ENCODE data around the gene RGS9. TPM values are rescaled to one million over a fixed set of nuclear protein-coding genes. Genes with fewer than 3 reads are reported as not detected.
"Not testable (repeated sequence)": the region's sequence is repeated elsewhere in the genome, so short reads cannot be mapped to it uniquely, and the experiment has no call there.

RGS9 gene
- polyA plus RNA-seq, 2 of the 4 experiments (the other 2 are of a cell fraction): 6.9 to 14.3 TPM

DNA sequence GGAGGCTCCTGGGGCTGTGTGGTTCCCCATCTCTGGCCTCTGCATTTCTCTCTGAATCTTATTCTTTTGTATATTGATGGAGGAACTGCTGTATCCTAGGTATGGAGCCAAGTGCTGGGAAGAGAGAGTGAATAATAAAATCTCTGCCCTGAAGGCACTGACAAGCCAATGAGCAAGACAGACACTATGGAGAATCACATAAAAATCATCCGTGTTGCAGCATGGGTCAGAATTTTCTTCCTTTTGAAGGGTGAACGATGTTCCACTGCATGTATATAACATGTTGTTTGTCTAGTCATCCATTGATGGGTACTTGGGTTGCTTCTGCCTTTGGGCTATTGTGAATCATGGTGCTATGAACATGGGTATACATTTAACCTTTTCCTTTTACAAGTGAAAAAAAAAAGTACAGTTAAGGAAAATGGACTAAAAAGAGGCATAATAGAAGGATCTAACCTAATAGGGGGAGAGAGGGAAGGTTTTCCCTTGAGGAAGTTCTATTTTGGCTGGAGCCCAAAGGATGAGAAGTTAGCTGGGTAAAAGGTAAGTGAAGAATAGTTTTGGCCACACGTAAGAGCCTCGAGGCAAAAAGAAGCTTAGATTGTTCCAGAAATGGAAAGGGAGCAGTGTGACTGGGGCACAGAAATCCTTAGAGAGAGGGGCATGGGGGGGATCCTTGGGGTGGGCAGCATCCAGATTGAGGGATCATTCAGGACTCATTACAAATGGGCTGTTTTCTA, 48.4 kb upstream of the RGS9 start:
- no peak for DNase-seq (ENCODE audit: low read depth in 1 of 2, low spot score in 1 of 2)
- no peak for ATAC-seq
- TF ChIP-seq TP53 (CRISPR knock-in tag; IDR thresholded peaks at IDR 0.05): no peak
- TF ChIP-seq RAD21 (conservative IDR thresholded peaks at IDR 0.05 in 1 of 2, IDR thresholded peaks at IDR 0.05 in 1 of 2): no peak
- no peak for TF ChIP-seq KDM5A (IDR thresholded peaks at IDR 0.05)
- TF ChIP-seq EP300 (IDR thresholded peaks at IDR 0.05): no peak
- FAIRE-seq: no peak
- Histone ChIP-seq H3K4me1 (peaks cover 33% of the 10 kb centered on the region), H3K27ac (no peak overlapping the region), H3K4me2 (no peak overlapping the region), H3K9me3 (no peaks in the 10 kb centered on the region), H3K4me3 (no peak overlapping the region)
- ChIA-PET POLR2A (interaction anchor here (0.7 kb wide), 1 partner anchor 15 kb away, joined by 4 read pairs; no protein-coding TSS in a partner anchor), CTCF (interaction anchor here (0.7 to 4.1 kb wide), 4 partner anchors 12 to 1596 kb away, joined by 3 to 34 read pairs (median 18); no protein-coding TSS in a partner anchor)
- WGBS (ENCODE audit: missing lambda C conversion rate): 57% methylated on average over 4 of the region's 4 CpGs

DNA sequence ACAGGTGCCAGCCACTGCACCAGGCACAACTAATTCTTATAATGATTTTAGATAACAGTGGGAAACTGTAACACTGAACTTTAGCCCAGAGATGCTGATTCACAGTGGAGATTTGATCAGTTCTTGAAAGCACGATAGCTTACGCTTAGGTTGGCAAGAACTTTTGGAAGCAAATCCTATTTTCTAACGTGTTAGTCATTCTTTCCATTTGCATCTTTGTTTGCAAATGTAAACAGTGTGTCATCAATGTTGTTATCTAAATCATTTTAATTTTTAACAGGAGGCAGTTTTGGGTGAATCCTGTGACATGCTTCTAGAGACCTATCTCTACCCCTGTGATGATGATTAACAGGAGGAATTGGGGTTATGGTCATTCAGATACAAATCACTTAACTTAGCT, 44.9 kb upstream of the RGS9 start:
- no peak overlapping the region for H3K4me3 ChIP-seq
- H3K4me2 ChIP-seq: peak overlapping the region; percentile 45
- peaks cover 33% of the 10 kb centered on the region for H3K4me1 ChIP-seq
- peak; percentile 30; the same call in 1 of the 2 replicates for TF ChIP-seq FOSL2 (IDR thresholded peaks at IDR 0.05)
- peak; percentile 86 for TF ChIP-seq FOSL2 (CRISPR knock-in tag; IDR thresholded peaks at IDR 0.05)
- no peak for TF ChIP-seq JUN (IDR thresholded peaks at IDR 0.05)
- TF ChIP-seq, protein P1, sequence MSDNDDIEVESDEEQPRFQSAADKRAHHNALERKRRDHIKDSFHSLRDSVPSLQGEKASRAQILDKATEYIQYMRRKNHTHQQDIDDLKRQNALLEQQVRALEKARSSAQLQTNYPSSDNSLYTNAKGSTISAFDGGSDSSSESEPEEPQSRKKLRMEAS (IDR thresholded peaks at IDR 0.05): 0 out of 2 replicates have a peak, but pooled peaks have one; percentile 30
- TF ChIP-seq JUNB (IDR thresholded peaks at IDR 0.05): peak; percentile 38; the same call in 1 of the 2 replicates
- TF ChIP-seq MAFK (IDR thresholded peaks at IDR 0.05; ENCODE audit: partially characterized antibody): peak; percentile 38
- TF ChIP-seq, protein P2, sequence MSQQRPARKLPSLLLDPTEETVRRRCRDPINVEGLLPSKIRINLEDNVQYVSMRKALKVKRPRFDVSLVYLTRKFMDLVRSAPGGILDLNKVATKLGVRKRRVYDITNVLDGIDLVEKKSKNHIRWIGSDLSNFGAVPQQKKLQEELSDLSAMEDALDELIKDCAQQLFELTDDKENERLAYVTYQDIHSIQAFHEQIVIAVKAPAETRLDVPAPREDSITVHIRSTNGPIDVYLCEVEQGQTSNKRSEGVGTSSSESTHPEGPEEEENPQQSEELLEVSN (IDR thresholded peaks at IDR 0.05; ENCODE audit: borderline replicate concordance, low read depth): no peak
- TF ChIP-seq GATA3 (IDR thresholded peaks at IDR 0.05; ENCODE audit: borderline replicate concordance): peak; percentile 76; the same call in 1 of the 2 replicates
- DNase-seq (ENCODE audit: low read depth in 1 of 2, low spot score in 1 of 2) (peak; percentile 55 to 64), ATAC-seq (peak; percentile 39 to 63; a peak in 5 of 6 replicates), FAIRE-seq (no peak)
- no peaks in the 10 kb centered on the region for H3K9me3 ChIP-seq
- ChIA-PET POLR2A (no interaction called here), CTCF (interaction anchor here (0.7 to 4.1 kb wide), 7 partner anchors 8 to 165 kb away, joined by 3 to 34 read pairs (median 4); partner anchors contain the start of gene RGS9)
- under 1% methylated on average over 3 of the region's 3 CpGs for WGBS (ENCODE audit: missing lambda C conversion rate)
- H3K27ac ChIP-seq: peak overlapping the region; percentile 9 to 60; a peak in 4 of 6 replicates

DNA sequence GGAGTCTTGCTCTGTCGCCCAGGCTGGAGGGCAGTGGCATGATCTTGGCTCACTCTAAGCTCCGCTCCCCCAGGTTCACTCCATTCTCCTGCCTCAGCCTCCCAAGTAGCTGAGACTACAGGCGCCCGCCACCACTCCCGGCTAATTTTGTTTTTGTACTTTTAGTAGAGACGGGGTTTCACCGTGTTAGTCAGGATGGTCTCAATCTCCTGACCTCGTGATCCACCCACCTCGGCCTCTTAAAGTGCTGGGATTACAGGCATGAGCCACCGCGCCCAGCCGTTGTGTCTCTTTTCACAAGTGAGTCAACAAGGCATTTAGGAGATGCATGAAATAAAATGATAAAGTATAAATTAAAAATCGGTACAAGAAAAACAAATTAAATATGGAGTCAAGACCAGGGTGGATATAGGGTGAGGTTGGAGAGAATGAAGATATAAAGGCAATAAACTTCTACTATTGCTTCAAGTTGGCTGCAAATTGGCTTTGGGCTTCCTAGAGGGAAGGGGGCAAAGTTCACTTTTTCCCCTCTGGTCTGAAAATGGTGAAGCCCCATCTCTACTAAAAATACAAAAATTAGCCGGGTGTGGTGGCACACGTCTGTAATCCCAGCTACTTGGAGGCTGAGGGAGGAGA, 44.3 kb upstream of the RGS9 start:
- ATAC-seq; H3K9me3 ChIP-seq; FAIRE-seq; POLR2A ChIA-PET; DNase-seq (ENCODE audit: low read depth in 1 of 2, low spot score in 1 of 2); H3K4me3 ChIP-seq: not testable (repeated sequence)
- H3K4me2 ChIP-seq: peak overlapping the region; percentile 45
- CTCF ChIA-PET: interaction anchor here (0.7 to 4.1 kb wide), 7 partner anchors 8 to 166 kb away, joined by 3 to 34 read pairs (median 5); partner anchors contain the start of gene RGS9
- H3K4me1 ChIP-seq: peaks cover 35% of the 10 kb centered on the region
- 0 out of 2 replicates have a peak, but pooled peaks have one; percentile 0 for TF ChIP-seq JUNB (IDR thresholded peaks at IDR 0.05)
- WGBS (ENCODE audit: missing lambda C conversion rate): 90% methylated on average over 15 of the region's 15 CpGs
- peak overlapping the region in 1 of 2 experiments; percentile 36; a peak in 2 of 6 replicates for H3K27ac ChIP-seq

DNA sequence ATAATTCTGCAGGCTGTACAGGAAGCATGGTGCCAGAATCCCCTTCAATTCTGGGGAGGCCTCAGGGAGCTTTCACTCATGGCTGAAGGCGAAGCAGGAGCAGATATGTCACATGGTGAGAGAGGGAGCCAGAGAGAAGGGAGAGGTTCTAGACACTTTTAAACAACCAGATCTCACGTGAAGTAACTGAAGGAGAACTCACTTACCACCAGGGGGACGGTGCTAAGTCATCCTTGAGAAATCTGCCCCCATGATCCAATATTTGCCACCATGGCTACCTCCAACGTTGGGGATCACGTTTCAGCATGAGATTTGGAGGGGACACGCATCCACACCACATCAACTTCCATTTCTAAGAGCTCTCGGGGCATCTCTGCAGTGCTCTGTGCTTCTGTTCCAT, 43.2 kb upstream of the RGS9 start:
- H3K9me3 ChIP-seq: no peaks in the 10 kb centered on the region
- no peak overlapping the region for H3K4me3 ChIP-seq
- DNase-seq (ENCODE audit: low read depth in 1 of 2, low spot score in 1 of 2) (peak in 1 of 2 experiments; percentile 45), FAIRE-seq (no peak), ATAC-seq (peak; percentile 48 to 55; a peak in 3 of 6 replicates)
- CTCF ChIA-PET: interaction anchor here (1.0 to 2.2 kb wide), 6 partner anchors 8 to 132 kb away, joined by 4 to 9 read pairs (median 6); partner anchors contain the start of gene RGS9
- POLR2A ChIA-PET: no interaction called here
- H3K27ac ChIP-seq: no peak overlapping the region
- no peak overlapping the region for H3K4me2 ChIP-seq
- 86% methylated on average over 7 of the region's 7 CpGs for WGBS (ENCODE audit: missing lambda C conversion rate)
- peaks cover 31% of the 10 kb centered on the region for H3K4me1 ChIP-seq
- TF ChIP-seq, protein P3, sequence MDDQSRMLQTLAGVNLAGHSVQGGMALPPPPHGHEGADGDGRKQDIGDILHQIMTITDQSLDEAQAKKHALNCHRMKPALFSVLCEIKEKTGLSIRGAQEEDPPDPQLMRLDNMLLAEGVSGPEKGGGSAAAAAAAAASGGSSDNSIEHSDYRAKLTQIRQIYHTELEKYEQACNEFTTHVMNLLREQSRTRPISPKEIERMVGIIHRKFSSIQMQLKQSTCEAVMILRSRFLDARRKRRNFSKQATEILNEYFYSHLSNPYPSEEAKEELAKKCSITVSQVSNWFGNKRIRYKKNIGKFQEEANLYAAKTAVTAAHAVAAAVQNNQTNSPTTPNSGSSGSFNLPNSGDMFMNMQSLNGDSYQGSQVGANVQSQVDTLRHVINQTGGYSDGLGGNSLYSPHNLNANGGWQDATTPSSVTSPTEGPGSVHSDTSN (IDR thresholded peaks at IDR 0.05): no peak
- TF ChIP-seq, protein P4, sequence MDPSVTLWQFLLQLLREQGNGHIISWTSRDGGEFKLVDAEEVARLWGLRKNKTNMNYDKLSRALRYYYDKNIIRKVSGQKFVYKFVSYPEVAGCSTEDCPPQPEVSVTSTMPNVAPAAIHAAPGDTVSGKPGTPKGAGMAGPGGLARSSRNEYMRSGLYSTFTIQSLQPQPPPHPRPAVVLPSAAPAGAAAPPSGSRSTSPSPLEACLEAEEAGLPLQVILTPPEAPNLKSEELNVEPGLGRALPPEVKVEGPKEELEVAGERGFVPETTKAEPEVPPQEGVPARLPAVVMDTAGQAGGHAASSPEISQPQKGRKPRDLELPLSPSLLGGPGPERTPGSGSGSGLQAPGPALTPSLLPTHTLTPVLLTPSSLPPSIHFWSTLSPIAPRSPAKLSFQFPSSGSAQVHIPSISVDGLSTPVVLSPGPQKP (IDR thresholded peaks at IDR 0.05; ENCODE audit: low read depth, low read length): no peak
- TF ChIP-seq TP53 (CRISPR knock-in tag; IDR thresholded peaks at IDR 0.05) (no peak), CBX8 (IDR thresholded peaks at IDR 0.05) (no peak), JUN (IDR thresholded peaks at IDR 0.05) (no peak), RFX5 (IDR thresholded peaks at IDR 0.05) (no peak)
- TF ChIP-seq, protein P5, sequence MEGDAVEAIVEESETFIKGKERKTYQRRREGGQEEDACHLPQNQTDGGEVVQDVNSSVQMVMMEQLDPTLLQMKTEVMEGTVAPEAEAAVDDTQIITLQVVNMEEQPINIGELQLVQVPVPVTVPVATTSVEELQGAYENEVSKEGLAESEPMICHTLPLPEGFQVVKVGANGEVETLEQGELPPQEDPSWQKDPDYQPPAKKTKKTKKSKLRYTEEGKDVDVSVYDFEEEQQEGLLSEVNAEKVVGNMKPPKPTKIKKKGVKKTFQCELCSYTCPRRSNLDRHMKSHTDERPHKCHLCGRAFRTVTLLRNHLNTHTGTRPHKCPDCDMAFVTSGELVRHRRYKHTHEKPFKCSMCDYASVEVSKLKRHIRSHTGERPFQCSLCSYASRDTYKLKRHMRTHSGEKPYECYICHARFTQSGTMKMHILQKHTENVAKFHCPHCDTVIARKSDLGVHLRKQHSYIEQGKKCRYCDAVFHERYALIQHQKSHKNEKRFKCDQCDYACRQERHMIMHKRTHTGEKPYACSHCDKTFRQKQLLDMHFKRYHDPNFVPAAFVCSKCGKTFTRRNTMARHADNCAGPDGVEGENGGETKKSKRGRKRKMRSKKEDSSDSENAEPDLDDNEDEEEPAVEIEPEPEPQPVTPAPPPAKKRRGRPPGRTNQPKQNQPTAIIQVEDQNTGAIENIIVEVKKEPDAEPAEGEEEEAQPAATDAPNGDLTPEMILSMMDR (IDR thresholded peaks at IDR 0.05): no peak
- TF ChIP-seq, protein P6, sequence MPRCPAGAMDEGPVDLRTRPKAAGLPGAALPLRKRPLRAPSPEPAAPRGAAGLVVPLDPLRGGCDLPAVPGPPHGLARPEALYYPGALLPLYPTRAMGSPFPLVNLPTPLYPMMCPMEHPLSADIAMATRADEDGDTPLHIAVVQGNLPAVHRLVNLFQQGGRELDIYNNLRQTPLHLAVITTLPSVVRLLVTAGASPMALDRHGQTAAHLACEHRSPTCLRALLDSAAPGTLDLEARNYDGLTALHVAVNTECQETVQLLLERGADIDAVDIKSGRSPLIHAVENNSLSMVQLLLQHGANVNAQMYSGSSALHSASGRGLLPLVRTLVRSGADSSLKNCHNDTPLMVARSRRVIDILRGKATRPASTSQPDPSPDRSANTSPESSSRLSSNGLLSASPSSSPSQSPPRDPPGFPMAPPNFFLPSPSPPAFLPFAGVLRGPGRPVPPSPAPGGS (IDR thresholded peaks at IDR 0.05): no peak

Measured in A549 (cell line).